MCF 10A (cell line): ENCODE results near the gene DYRK2. TPM values are rescaled to one million over a fixed set of nuclear protein-coding genes. Genes with fewer than 3 reads are reported as not detected.

Experiments
- BruUV-seq: library from RNA; stranded (reverse); fragments of 400-500 nt; replicated peaks from 2 replicates; lab custom pipeline; 2021; lab: Mats Ljungman, UMichigan
- CTCF ChIA-PET: fragments of 300-600 bp; sonication (Branson Sonifier 250); formaldehyde crosslinking; extraction: SDS; loops from one replicate; lab custom pipeline; 2021; ENCODE audit warnings: antibody characterized with exemption, inconsistent platforms; lab: Yijun Ruan, JAX
- POLR2A ChIA-PET: fragments of 300-600, 350-650 bp; sonication (Branson Sonifier 250); formaldehyde crosslinking; extraction: SDS; loops from one replicate; lab custom pipeline; 2020; ENCODE audit warnings: antibody characterized with exemption, inconsistent platforms; lab: Yijun Ruan, JAX
- DNase-seq: peaks from one replicate; pipeline ENCODE4 v3.0.0-alpha.2; 2018; ENCODE audit not compliant: unreplicated experiment
- H3K27ac Mint-ChIP-seq: one replicate; pipeline ENCODE4 v1.8.0; 2022; ENCODE audit warnings: mild to moderate bottlenecking, low read depth, mixed read lengths; ENCODE audit not compliant: unreplicated experiment
- H3K27me3 Mint-ChIP-seq: one replicate; pipeline ENCODE4 v1.8.0; 2022; ENCODE audit warnings: mixed read lengths; ENCODE audit not compliant: insufficient read depth, unreplicated experiment
- H3K36me3 Mint-ChIP-seq: one replicate; pipeline ENCODE4 v1.8.0; 2022; ENCODE audit warnings: mild to moderate bottlenecking, moderate library complexity, mixed read lengths; ENCODE audit not compliant: insufficient read depth, unreplicated experiment
- H3K4me1 Mint-ChIP-seq: one replicate; pipeline ENCODE4 v1.8.0; 2022; ENCODE audit warnings: mixed read lengths; ENCODE audit not compliant: insufficient read depth, unreplicated experiment
- H3K4me3 Mint-ChIP-seq: one replicate; pipeline ENCODE4 v1.8.0; 2022; ENCODE audit warnings: mild to moderate bottlenecking, moderate library complexity, mixed read lengths; ENCODE audit not compliant: unreplicated experiment
- H3K9me3 Mint-ChIP-seq: one replicate; pipeline ENCODE4 v1.8.0; 2022; ENCODE audit warnings: mixed read lengths; ENCODE audit not compliant: unreplicated experiment
- CTCF ChIP-seq: fragments of 200-600 bp; IDR thresholded peaks from one replicate; pipeline ENCODE4 v1.8.0; 2022; ENCODE audit warnings: antibody characterized with exemption, mild to moderate bottlenecking; ENCODE audit not compliant: unreplicated experiment
- intact Hi-C: fragments of 100-400 bp; cut with micrococcal nuclease; formaldehyde crosslinking; loops from 2 replicates; pipeline ENCODE4 v1.14.1; 2022
- total RNA-seq: library from RNA; stranded (reverse); gene quantifications from 2 replicates; pipeline ENCODE4 v1.2.3, GENCODE V29; 2022

The DYRK2 gene
- total RNA-seq, 1 experiment from 2014 or later, result 24.6 TPM

DNA sequence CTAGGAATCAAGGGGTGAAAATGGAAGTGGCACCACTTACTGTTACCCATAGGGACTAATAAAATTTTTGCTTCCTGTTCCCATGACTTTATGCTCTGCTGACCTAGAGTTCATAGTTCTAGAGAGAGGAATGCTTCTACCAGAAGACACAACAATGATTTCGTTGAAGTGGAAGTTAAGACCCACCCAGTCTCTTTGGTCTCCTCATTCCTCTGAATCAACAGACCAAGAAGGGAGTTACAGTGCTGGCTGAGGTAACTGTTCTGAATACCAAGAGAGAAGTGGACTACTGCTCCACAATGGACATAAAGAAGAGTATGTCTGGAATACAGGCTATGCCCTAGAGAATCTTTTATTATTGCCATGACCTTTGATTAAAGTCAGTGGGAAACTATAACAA is 23.5 kb upstream of the DYRK2 start:
- ChIA-PET CTCF (no interaction called here), POLR2A (no interaction called here)
- H3K4me3 Mint-ChIP-seq, result no peak overlapping the region
- H3K4me1 Mint-ChIP-seq, result no peaks in the 10 kb centered on the region
- no peaks in the 10 kb centered on the region for H3K36me3 Mint-ChIP-seq
- DNase-seq, result no peak
- no peaks in the 10 kb centered on the region for H3K9me3 Mint-ChIP-seq
- H3K27ac Mint-ChIP-seq, result no peak overlapping the region
- H3K27me3 Mint-ChIP-seq, result no peaks in the 10 kb centered on the region
- intact Hi-C loops, result no loop called here
- BruUV-seq, result no TSS peak
- no peak for TF ChIP-seq CTCF

DNA sequence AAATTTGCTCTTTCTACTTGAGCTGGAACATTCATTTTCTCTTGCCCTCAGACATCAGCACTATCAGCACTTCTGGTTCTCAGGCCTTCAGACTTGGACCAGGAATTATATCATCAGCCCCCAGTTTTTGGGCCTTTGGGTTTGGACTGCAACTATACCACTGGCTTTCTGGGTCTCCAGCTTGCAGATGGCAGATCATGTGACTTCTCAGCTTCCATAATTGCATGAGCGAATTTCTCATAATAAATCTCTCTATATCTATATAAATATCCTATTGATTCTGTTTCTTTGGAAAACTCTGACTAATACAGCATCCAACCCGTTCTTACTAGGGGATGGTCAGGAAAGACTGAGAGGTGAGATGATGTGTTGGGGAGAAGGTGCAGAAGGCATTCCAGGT is 22.4 kb upstream of the DYRK2 start:
- Mint-ChIP-seq H3K27ac (no peak overlapping the region), H3K4me3 (no peak overlapping the region), H3K27me3 (no peaks in the 10 kb centered on the region), H3K4me1 (no peaks in the 10 kb centered on the region), H3K9me3 (no peaks in the 10 kb centered on the region), H3K36me3 (no peaks in the 10 kb centered on the region)
- ChIA-PET POLR2A (no interaction called here), CTCF (no interaction called here)
- DNase-seq, result no peak
- intact Hi-C loops, result no loop called here
- no TSS peak for BruUV-seq
- TF ChIP-seq CTCF, result no peak

DNA sequence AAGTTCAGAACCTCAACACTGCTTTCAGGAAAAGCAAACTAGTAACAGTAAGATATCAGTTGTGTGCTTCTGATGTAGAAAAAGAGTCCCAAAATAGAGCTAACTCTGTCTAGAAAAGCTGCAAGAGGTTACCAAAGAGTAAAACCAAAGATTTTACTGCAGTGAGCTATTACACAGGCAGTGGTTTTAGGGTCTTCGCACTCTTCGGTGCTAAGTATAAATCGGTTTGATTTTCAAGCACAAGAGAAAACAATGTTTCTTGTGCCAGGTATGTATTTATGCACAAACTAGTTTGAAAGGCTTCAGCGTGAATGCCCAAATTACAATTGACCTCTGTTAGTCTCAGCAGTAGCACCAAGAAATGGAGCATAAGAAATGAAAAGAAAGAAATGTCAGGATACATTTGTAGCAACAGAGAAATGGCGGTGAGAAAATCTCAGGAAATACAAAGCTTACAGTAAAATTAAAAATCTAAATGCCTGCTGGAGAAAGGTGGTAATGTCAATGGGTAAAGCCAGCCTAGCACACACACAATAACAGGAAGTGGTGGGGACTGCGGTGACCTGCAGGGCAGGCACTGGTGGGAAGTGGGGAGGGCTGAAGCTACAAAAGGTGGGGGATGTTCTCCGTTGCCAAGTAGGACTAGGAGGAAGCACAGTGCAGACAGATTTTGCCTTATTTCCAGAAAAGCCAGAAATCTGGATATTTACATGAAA is 18.0 kb upstream of the DYRK2 start:
- no peak for DNase-seq
- H3K4me1 Mint-ChIP-seq, result no peaks in the 10 kb centered on the region
- TF ChIP-seq CTCF, result no peak
- ChIA-PET CTCF (no interaction called here), POLR2A (interaction anchor here (1.1 kb wide), 1 partner anchor 12 kb away, joined by 3 read pairs; no protein-coding TSS in a partner anchor)
- no peaks in the 10 kb centered on the region for H3K27me3 Mint-ChIP-seq
- no TSS peak for BruUV-seq
- no peaks in the 10 kb centered on the region for H3K36me3 Mint-ChIP-seq
- intact Hi-C loops, result no loop called here
- H3K4me3 Mint-ChIP-seq, result no peak overlapping the region
- no peaks in the 10 kb centered on the region for H3K9me3 Mint-ChIP-seq
- no peak overlapping the region for H3K27ac Mint-ChIP-seq

DNA sequence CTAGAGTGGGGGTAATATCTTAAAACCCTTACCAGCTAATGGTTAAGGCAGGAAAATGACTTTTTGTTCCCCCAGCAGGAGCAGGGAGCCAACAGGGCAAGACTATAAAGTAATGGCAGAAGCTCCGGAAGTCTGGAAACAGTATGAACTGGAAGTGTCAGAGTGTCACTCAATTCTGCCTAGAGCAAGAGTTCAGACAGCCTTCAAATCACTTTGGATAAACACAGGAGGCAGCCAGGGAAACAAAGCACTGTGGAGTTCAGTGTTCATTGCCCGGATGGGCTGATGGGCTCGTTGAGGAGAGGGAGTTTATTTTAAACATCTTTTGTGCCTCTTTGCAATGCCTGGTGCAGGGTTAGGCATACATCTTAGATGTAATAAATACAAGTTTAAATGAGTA is 16.5 kb upstream of the DYRK2 start:
- intact Hi-C loops, result no loop called here
- Mint-ChIP-seq H3K4me1 (no peaks in the 10 kb centered on the region), H3K9me3 (no peaks in the 10 kb centered on the region), H3K36me3 (peaks cover 4% of the 10 kb centered on the region), H3K27ac (no peak overlapping the region), H3K27me3 (no peaks in the 10 kb centered on the region), H3K4me3 (no peak overlapping the region)
- BruUV-seq, result no TSS peak
- DNase-seq, result no peak
- no peak for TF ChIP-seq CTCF
- CTCF ChIA-PET, result no interaction called here
- POLR2A ChIA-PET, result interaction anchor here (0.5 kb wide), 1 partner anchor 244 kb away, joined by 4 read pairs; no protein-coding TSS in a partner anchor
